Right kidney (tissue), 1 donor: Measurements from ENCODE around the gene ERO1B.

Experiments
- DNase-seq: peaks from one replicate; pipeline ENCODE4 v3.0.0-alpha.2; 2016

The ERO1B gene

GRCh38 chr1:236301080-236301957, 19.6 kb upstream of the ERO1B start:
- no peak for DNase-seq

GRCh38 chr1:236297161-236297560, 15.4 kb upstream of the ERO1B start:
- no peak for DNase-seq

- DNase-seq, result no peak
These were observed 10.7 kb upstream of the ERO1B start for GRCh38 chr1:236292425-236292824.

GRCh38 chr1:236289492-236290131, 7.9 kb upstream of the ERO1B start:
- no peak for DNase-seq

GRCh38 chr1:236288620-236288976, 6.8 kb upstream of the ERO1B start:
- no peak for DNase-seq

GRCh38 chr1:236287757-236288619, 6.2 kb upstream of the ERO1B start:
- no peak for DNase-seq

- no peak for DNase-seq
These were observed 5.6 kb upstream of the ERO1B start for GRCh38 chr1:236287356-236287755.

- DNase-seq, result no peak
These were observed 2.5 kb upstream of the ERO1B start for GRCh38 chr1:236284291-236284721.

GRCh38 chr1:236282719-236283118, 961 bp upstream of the ERO1B start:
- DNase-seq, result no peak

- no peak for DNase-seq
These were observed 613 bp upstream of the ERO1B start for GRCh38 chr1:236282425-236282716.

- no peak for DNase-seq
These were observed 532 bp downstream of the ERO1B start for GRCh38 chr1:236281198-236281653.

GRCh38 chr1:236280438-236281197, 1.1 kb downstream of the ERO1B start:
- DNase-seq, result no peak

- DNase-seq, result no peak
These were observed 6.2 kb downstream of the ERO1B start for GRCh38 chr1:236275586-236275985.

GRCh38 chr1:236275061-236275460, 6.7 kb downstream of the ERO1B start:
- no peak for DNase-seq

- DNase-seq, result no peak
These were observed 8.4 kb downstream of the ERO1B start for GRCh38 chr1:236273358-236273757.

- no peak for DNase-seq
These were observed 12.3 kb downstream of the ERO1B start for GRCh38 chr1:236269439-236269838.

GRCh38 chr1:236261898-236262297, 19.9 kb downstream of the ERO1B start:
- no peak for DNase-seq

- no peak for DNase-seq
These were observed 20.7 kb downstream of the ERO1B start for GRCh38 chr1:236261033-236261432.

- DNase-seq, result no peak
These were observed 22.7 kb downstream of the ERO1B start for GRCh38 chr1:236259043-236259442.

- DNase-seq, result no peak
These were observed 23.6 kb downstream of the ERO1B start for GRCh38 chr1:236258114-236258622.

- DNase-seq, result no peak
These were observed 24.5 kb downstream of the ERO1B start for GRCh38 chr1:236257216-236257615.
